NCI-H82 (cell line): ENCODE results near the gene PTPRG.

Experiments
- DNase-seq: peaks from one replicate; lab custom pipeline; 2025; lab: John Stamatoyannopoulos, UW

The PTPRG gene

GRCh38 chr3:61562721-61563312 lies 1.4 kb downstream of the PTPRG start:
- DNase-seq = peak; percentile 59

- peak; percentile 35 for DNase-seq
These were observed 2.2 kb downstream of the PTPRG start for GRCh38 chr3:61563313-61564271.

GRCh38 chr3:61564395-61565059 lies 3.2 kb downstream of the PTPRG start:
- peak; percentile 72 for DNase-seq

GRCh38 chr3:61565569-61565968 lies 4.2 kb downstream of the PTPRG start:
- no peak for DNase-seq

- no peak for DNase-seq
These were observed 6.8 kb downstream of the PTPRG start for GRCh38 chr3:61568127-61568526.

- peak; percentile 11 for DNase-seq
These were observed 8.6 kb downstream of the PTPRG start for GRCh38 chr3:61569856-61570580.

- no peak for DNase-seq
These were observed 9.4 kb downstream of the PTPRG start for GRCh38 chr3:61570813-61571212.

GRCh38 chr3:61571516-61572336 lies 10.4 kb downstream of the PTPRG start:
- DNase-seq = peak; percentile 68

- DNase-seq = no peak
These were observed 11.5 kb downstream of the PTPRG start for GRCh38 chr3:61572879-61573278.

- no peak for DNase-seq
These were observed 12.1 kb downstream of the PTPRG start for GRCh38 chr3:61573441-61573840.

- DNase-seq = no peak
These were observed 13.5 kb downstream of the PTPRG start for GRCh38 chr3:61574854-61575253.

GRCh38 chr3:61575893-61576292 lies 14.5 kb downstream of the PTPRG start:
- no peak for DNase-seq

- no peak for DNase-seq
These were observed 16.4 kb downstream of the PTPRG start for GRCh38 chr3:61577760-61578159.

- no peak for DNase-seq
These were observed 17.4 kb downstream of the PTPRG start for GRCh38 chr3:61578667-61579367.

GRCh38 chr3:61579685-61580084 lies 18.3 kb downstream of the PTPRG start:
- no peak for DNase-seq

- peak; percentile 6 for DNase-seq
These were observed 19.7 kb downstream of the PTPRG start for GRCh38 chr3:61580982-61581643.

- no peak for DNase-seq
These were observed 20.9 kb downstream of the PTPRG start for GRCh38 chr3:61582287-61582686.

- DNase-seq = peak; percentile 29
These were observed 21.5 kb downstream of the PTPRG start for GRCh38 chr3:61582846-61583245.

- no peak for DNase-seq
These were observed 22.8 kb downstream of the PTPRG start for GRCh38 chr3:61583890-61584875.
